ENCODE data around the gene CNTNAP2. TPM values are rescaled to one million over a fixed set of nuclear protein-coding genes. Genes with fewer than 3 reads are reported as not detected.

CNTNAP2 gene
- total and polyA plus RNA-seq, 2 of the 8 experiments (the other 6 are each of a cell fraction or from before 2014, with no cell fraction given): 27.9 to 71.0 TPM

- H3K23ac ChIP-seq (ENCODE audit: insufficient read length): no peak overlapping the region
- POLR2A ChIA-PET (ENCODE audit: partially characterized antibody): no interaction called here
- no peak overlapping the region for H2BK15ac ChIP-seq (ENCODE audit: low read length)
- no peak overlapping the region for H2BK5ac ChIP-seq (ENCODE audit: low read depth, low read length)
- H3K56ac ChIP-seq (replicated peaks; ENCODE audit: insufficient read length, low read depth, low read length): no peak overlapping the region
- H4K8ac ChIP-seq (ENCODE audit: extremely low read depth, insufficient read depth, low read length): no peak overlapping the region
- H4K5ac ChIP-seq (ENCODE audit: insufficient read length, low read depth, low read length): no peak overlapping the region
- H3K14ac ChIP-seq (ENCODE audit: insufficient read length): no peak overlapping the region
- no peaks in the 10 kb centered on the region for H3K27me3 ChIP-seq (replicated peaks in 1 of 4; ENCODE audit: control insufficient read depth in 3 of 4, extremely low read depth in 1 of 4, insufficient read depth in 3 of 4, low read length in 3 of 4)
- no peak overlapping the region for H4K91ac ChIP-seq (replicated peaks; ENCODE audit: insufficient read length, low read length)
- H3K4me3 ChIP-seq (ENCODE audit: extremely low read depth in 1 of 4, insufficient read depth in 2 of 4, low read depth in 3 of 4, low read length in 4 of 4): no peak overlapping the region
- no peak overlapping the region for H2BK12ac ChIP-seq (ENCODE audit: low read depth, low read length)
- no peak overlapping the region for H2AFZ ChIP-seq (ENCODE audit: low read length)
- CTCF ChIA-PET (ENCODE audit: partially characterized antibody): interaction anchor here (1.2 to 1.6 kb wide), 2 partner anchors 15 to 16 kb away, joined by 3 read pairs; no protein-coding TSS in a partner anchor
- H3K36me3 ChIP-seq (ENCODE audit: control insufficient read depth in 2 of 4, insufficient read depth in 4 of 4, low read length in 3 of 4): no peaks in the 10 kb centered on the region
- DNase-seq (ENCODE audit: low read depth in 1 of 2, low spot score in 2 of 2) (no peak), FAIRE-seq (no peak)
- no peak overlapping the region for H2AK5ac ChIP-seq (ENCODE audit: low read depth, low read length)
- WGBS, 2 experiments (ENCODE audit: extremely low coverage in 1 of 2, insufficient coverage in 1 of 2, insufficient read length in 1 of 2, insufficient replicate concordance in 2 of 2, low coverage in 1 of 2, low lambda C conversion rate in 2 of 2, missing lambda C conversion rate in 1 of 2): 93% methylated on average over 1 of the region's 1 CpG; no CpG with 5 or more reads in 1 of the 2 experiments
- H3K79me2 ChIP-seq (ENCODE audit: control insufficient read depth in 1 of 2, insufficient read depth in 2 of 2, low read length in 2 of 2): no peaks in the 10 kb centered on the region
- H3K18ac ChIP-seq (ENCODE audit: extremely low read depth, low read length): no peak overlapping the region
- H3K4ac ChIP-seq (replicated peaks; ENCODE audit: insufficient read length, low read depth, low read length): no peak overlapping the region
- no peaks in the 10 kb centered on the region for H3K23me2 ChIP-seq (ENCODE audit: low read depth, low read length)
- no peaks in the 10 kb centered on the region for H4K20me1 ChIP-seq (replicated peaks in 1 of 2; ENCODE audit: control insufficient read depth in 1 of 2, insufficient read depth in 2 of 2, low read length in 2 of 2)
- H3K9ac ChIP-seq (replicated peaks in 1 of 4; ENCODE audit: extremely low read depth in 1 of 4, low read depth in 3 of 4, low read length in 3 of 4): no peak overlapping the region
- no peaks in the 10 kb centered on the region for H3K79me1 ChIP-seq (ENCODE audit: low read depth, low read length)
- H2BK120ac ChIP-seq (replicated peaks; ENCODE audit: low read depth, low read length): no peak overlapping the region
- no peak overlapping the region for H3K4me2 ChIP-seq (ENCODE audit: insufficient read depth in 1 of 2, low read depth in 2 of 2, low read length in 2 of 2)
- no peaks in the 10 kb centered on the region for H3K9me3 ChIP-seq (ENCODE audit: insufficient read depth in 2 of 2, low read depth in 1 of 2, low read length in 1 of 2)
- no peak overlapping the region for H2BK20ac ChIP-seq (ENCODE audit: low read length)
- no peak overlapping the region for H3K27ac ChIP-seq (ENCODE audit: low read depth, low read length)
- H3K4me1 ChIP-seq (replicated peaks in 1 of 4; ENCODE audit: control insufficient read depth in 3 of 4, insufficient read depth in 4 of 4, low read length in 3 of 4): no peaks in the 10 kb centered on the region
- TF ChIP-seq SP1 (IDR thresholded peaks at IDR 0.05; ENCODE audit: low read depth, low read length): no peak
- no peak for TF ChIP-seq BRCA1 (IDR thresholded peaks at IDR 0.05; ENCODE audit: low read depth, low read length)
- no peak for TF ChIP-seq YY1 (IDR thresholded peaks at IDR 0.05; ENCODE audit: low read depth, low read length)
- TF ChIP-seq FOSL1 (IDR thresholded peaks at IDR 0.05; ENCODE audit: insufficient read depth, low read depth, low read length): no peak
- TF ChIP-seq CBX5 (IDR thresholded peaks at IDR 0.05; ENCODE audit: low read depth, low read length): no peak
- TF ChIP-seq TAF7 (optimal IDR thresholded peaks at IDR 0.05; ENCODE audit: borderline replicate concordance, low read depth, low read length): no peak
- no peak for TF ChIP-seq SIX5 (IDR thresholded peaks at IDR 0.05; ENCODE audit: low read depth, low read length)
- no peak for TF ChIP-seq RAD21 (IDR thresholded peaks at IDR 0.05 in 1 of 2, conservative IDR thresholded peaks at IDR 0.05 in 1 of 2; ENCODE audit: low read depth in 2 of 2, low read length in 2 of 2)
- TF ChIP-seq PHF8 (conservative IDR thresholded peaks at IDR 0.05; ENCODE audit: low read depth, low read length): no peak
- TF ChIP-seq CHD2 (IDR thresholded peaks at IDR 0.05; ENCODE audit: low read length): no peak
- TF ChIP-seq ATF3 (IDR thresholded peaks at IDR 0.05; ENCODE audit: insufficient read depth, low read depth, low read length): no peak
- no peak for TF ChIP-seq BCL11A (IDR thresholded peaks at IDR 0.05; ENCODE audit: low read depth in 2 of 2, low read length in 2 of 2)
- no peak for TF ChIP-seq SUZ12 (IDR thresholded peaks at IDR 0.05; ENCODE audit: low read length)
- TF ChIP-seq NRF1 (IDR thresholded peaks at IDR 0.05; ENCODE audit: low read depth, low read length): no peak
These were observed 953.2 kb downstream of the CNTNAP2 start for GRCh38 chr7:147069771-147070170.
